Calu3 (cell line): ENCODE measurements around the gene SKOR1. TPM values are rescaled to one million over a fixed set of nuclear protein-coding genes. Genes with fewer than 3 reads are reported as not detected.

Source experiments
- BruUV-seq: library from RNA; stranded (reverse); fragments of 400-500 nt; replicated peaks from 2 replicates; lab custom pipeline; 2021; lab: Mats Ljungman, UMichigan
- CTCF ChIA-PET: fragments of 300-600 bp; sonication (Branson Sonifier 250); formaldehyde crosslinking; loops from one replicate; lab custom pipeline; 2022; ENCODE audit warnings: antibody characterized with exemption; lab: Charles Lee
- DNase-seq: peaks from one replicate; pipeline ENCODE4 v3.0.0; 2022
- H3K27ac Mint-ChIP-seq: one replicate; pipeline ENCODE4 v1.8.0; 2022; ENCODE audit warnings: mixed read lengths; ENCODE audit not compliant: unreplicated experiment
- H3K27me3 Mint-ChIP-seq: one replicate; pipeline ENCODE4 v1.8.0; 2022; ENCODE audit warnings: mixed read lengths; ENCODE audit not compliant: unreplicated experiment
- H3K36me3 Mint-ChIP-seq: one replicate; pipeline ENCODE4 v1.8.0; 2022; ENCODE audit warnings: mild to moderate bottlenecking, moderate library complexity, mixed read lengths; ENCODE audit not compliant: insufficient read depth, unreplicated experiment
- H3K4me1 Mint-ChIP-seq: one replicate; pipeline ENCODE4 v1.8.0; 2022; ENCODE audit warnings: mild to moderate bottlenecking, low read depth, mixed read lengths; ENCODE audit not compliant: unreplicated experiment
- H3K4me3 Mint-ChIP-seq: one replicate; pipeline ENCODE4 v1.8.0; 2022; ENCODE audit warnings: mild to moderate bottlenecking, low read depth, moderate library complexity, mixed read lengths; ENCODE audit not compliant: unreplicated experiment
- H3K9me3 Mint-ChIP-seq: one replicate; pipeline ENCODE4 v1.8.0; 2022; ENCODE audit warnings: low read depth, mixed read lengths; ENCODE audit not compliant: unreplicated experiment
- CTCF ChIP-seq: fragments of 200-600 bp; IDR thresholded peaks from one replicate; pipeline ENCODE4 v1.8.0; 2022; ENCODE audit warnings: antibody characterized with exemption; ENCODE audit not compliant: unreplicated experiment
- intact Hi-C: fragments of 100-400 bp; cut with micrococcal nuclease; formaldehyde crosslinking; loops from one replicate; pipeline ENCODE4 v1.10.0; 2022; ENCODE audit not compliant: unreplicated experiment
- total RNA-seq: library from RNA; stranded (reverse); gene quantifications from 2 replicates; pipeline ENCODE4 v1.2.3, GENCODE V29; 2022

The SKOR1 gene
- total RNA-seq, 1 experiment from 2014 or later = 0.17 TPM

GRCh38 chr15:67809866-67810265, 15.4 kb upstream of the SKOR1 start:
- Mint-ChIP-seq H3K4me3 (no peak overlapping the region), H3K9me3 (no peaks in the 10 kb centered on the region), H3K27ac (no peak overlapping the region), H3K4me1 (no peaks in the 10 kb centered on the region), H3K36me3 (peaks cover 5% of the 10 kb centered on the region), H3K27me3 (no peaks in the 10 kb centered on the region)
- BruUV-seq = no TSS peak
- intact Hi-C loops = no loop called here
- DNase-seq = no peak
- CTCF ChIA-PET = no interaction called here
- TF ChIP-seq CTCF = no peak

GRCh38 chr15:67812241-67812644, 13.1 kb upstream of the SKOR1 start:
- Mint-ChIP-seq H3K9me3 (no peaks in the 10 kb centered on the region), H3K36me3 (peaks cover 5% of the 10 kb centered on the region), H3K4me1 (no peaks in the 10 kb centered on the region), H3K27ac (no peak overlapping the region), H3K4me3 (no peak overlapping the region), H3K27me3 (peaks cover 14% of the 10 kb centered on the region)
- no peak for DNase-seq
- CTCF ChIA-PET = no interaction called here
- TF ChIP-seq CTCF = no peak
- BruUV-seq = no TSS peak
- intact Hi-C loops = no loop called here

- no TSS peak for BruUV-seq
- Mint-ChIP-seq H3K27ac (no peak overlapping the region), H3K4me3 (no peak overlapping the region), H3K9me3 (no peaks in the 10 kb centered on the region), H3K27me3 (peaks cover 23% of the 10 kb centered on the region), H3K4me1 (no peaks in the 10 kb centered on the region), H3K36me3 (peaks cover 5% of the 10 kb centered on the region)
- DNase-seq = no peak
- no peak for TF ChIP-seq CTCF
- intact Hi-C loops = no loop called here
- CTCF ChIA-PET = no interaction called here
Observed at GRCh38 chr15:67813104-67813634, 12.1 kb upstream of the SKOR1 start.

GRCh38 chr15:67815036-67815592, 10.2 kb upstream of the SKOR1 start:
- Mint-ChIP-seq H3K4me1 (no peaks in the 10 kb centered on the region), H3K9me3 (no peaks in the 10 kb centered on the region), H3K4me3 (no peak overlapping the region), H3K27ac (no peak overlapping the region), H3K27me3 (peaks cover 42% of the 10 kb centered on the region), H3K36me3 (peaks cover 5% of the 10 kb centered on the region)
- CTCF ChIA-PET = interaction anchor here (0.5 to 0.6 kb wide), 2 partner anchors 26 to 216 kb away, joined by 3 read pairs; no protein-coding TSS in a partner anchor
- no peak for DNase-seq
- no TSS peak for BruUV-seq
- intact Hi-C loops = no loop called here
- no peak for TF ChIP-seq CTCF
